Measurements from ENCODE around the gene OCA2. TPM values are rescaled to one million over a fixed set of nuclear protein-coding genes. Genes with fewer than 3 reads are reported as not detected.

Gene OCA2
- polyA plus RNA-seq, 1 donor from 2014 or later, result 0.97 TPM

DNA sequence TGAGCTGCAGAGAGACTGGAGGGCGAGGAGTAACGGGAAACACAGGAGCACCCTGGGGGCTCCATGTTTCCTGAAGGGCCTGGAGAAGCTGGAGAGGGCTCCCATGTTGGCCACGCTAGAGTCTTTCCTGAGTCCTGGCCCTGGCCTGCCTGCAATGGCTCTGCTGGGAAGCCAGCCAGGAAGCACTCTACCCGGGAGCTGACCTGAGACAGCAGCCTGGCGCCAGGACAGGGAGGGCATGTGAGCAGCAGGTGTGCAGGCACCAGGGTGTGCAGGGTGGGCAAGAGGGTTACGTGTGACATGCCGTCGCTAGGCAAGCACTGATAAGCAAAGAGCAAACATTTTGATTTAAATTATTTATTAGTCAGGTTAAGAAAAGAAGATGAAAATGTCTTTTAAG, 301.4 kb downstream of the OCA2 start:
- Histone ChIP-seq H3K27ac (ENCODE audit: low read length) (no peak overlapping the region), H2AFZ (ENCODE audit: low read depth, low read length) (no peak overlapping the region), H4K20me1 (ENCODE audit: insufficient read depth) (no peaks in the 10 kb centered on the region), H3K4me3 (ENCODE audit: low read length) (no peak overlapping the region), H3K4me2 (ENCODE audit: low read length) (no peak overlapping the region), H3K9me2 (ENCODE audit: insufficient read depth, low read length) (no peaks in the 10 kb centered on the region), H3K79me2 (replicated peaks; ENCODE audit: insufficient read depth, low read length) (no peaks in the 10 kb centered on the region), H3K36me3 (ENCODE audit: insufficient read depth, low read length) (no peaks in the 10 kb centered on the region), H3F3A (ENCODE audit: insufficient read depth, low read length, poor library complexity, severe bottlenecking) (no peaks in the 10 kb centered on the region), H3K27me3 (ENCODE audit: insufficient read depth, low read depth, low read length) (no peaks in the 10 kb centered on the region), H3K9ac (ENCODE audit: low read length) (no peak overlapping the region), H3K9me3 (ENCODE audit: low read length) (peaks cover 3% of the 10 kb centered on the region)
- TF ChIP-seq POLR2AphosphoS5 (IDR thresholded peaks at IDR 0.05) (no peak), SMC3 (conservative IDR thresholded peaks at IDR 0.05; ENCODE audit: poor library complexity) (no peak), EP300 (conservative IDR thresholded peaks at IDR 0.05; ENCODE audit: poor library complexity, severe bottlenecking) (no peak), EZH2 (IDR thresholded peaks at IDR 0.05; ENCODE audit: borderline replicate concordance, insufficient read depth, low read length, poor library complexity, severe bottlenecking) (no peak), RAD21 (conservative IDR thresholded peaks at IDR 0.05) (no peak), TAF1 (IDR thresholded peaks at IDR 0.05; ENCODE audit: low read depth) (no peak)

DNA sequence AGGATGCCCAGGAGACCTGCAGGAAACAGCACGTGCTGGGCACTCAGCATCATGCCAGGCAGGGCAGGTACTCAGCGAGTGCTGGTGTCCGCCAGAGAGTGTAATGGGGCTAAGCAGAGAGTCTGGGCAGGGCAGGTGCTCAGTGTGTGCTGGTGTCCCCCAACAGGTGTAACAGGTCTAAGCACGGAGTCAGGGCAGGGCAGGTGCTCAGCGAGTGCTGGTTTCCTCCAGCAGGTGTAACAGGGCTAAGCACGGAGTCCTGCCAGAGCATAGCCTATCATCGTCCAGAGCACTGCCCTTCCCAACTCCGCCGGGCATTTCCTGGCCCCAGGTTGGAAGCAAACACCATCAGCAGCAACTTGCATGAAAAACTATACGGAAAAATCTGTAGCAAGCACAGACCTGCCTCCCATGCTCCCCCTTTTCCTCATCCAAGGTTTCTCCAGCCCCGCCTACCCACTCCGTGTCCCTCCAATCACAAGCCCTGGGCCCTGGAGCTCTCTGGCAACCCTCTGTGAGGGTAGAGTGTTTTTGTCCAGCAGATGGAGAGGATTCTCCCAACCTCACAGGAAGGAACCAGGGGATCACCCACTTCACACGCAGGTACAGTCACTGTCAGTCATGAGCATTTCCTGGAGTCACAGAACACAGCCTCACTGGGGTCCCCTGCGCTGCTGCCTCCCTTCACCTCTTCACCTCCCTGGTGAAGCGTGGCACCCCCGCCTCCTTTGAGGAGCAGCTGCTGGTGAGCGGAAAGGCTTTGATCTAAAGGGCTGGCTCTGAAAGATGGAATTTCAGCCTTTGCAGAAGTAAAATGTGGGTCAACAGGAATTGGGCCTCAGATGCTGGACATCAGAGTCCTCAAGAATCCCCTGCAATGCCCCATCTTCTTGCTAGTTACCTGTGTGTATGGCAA, 302.5 kb downstream of the OCA2 start:
- no peaks in the 10 kb centered on the region for H3K9me3 ChIP-seq (ENCODE audit: low read length)
- no peak overlapping the region for H3K4me3 ChIP-seq (ENCODE audit: low read length)
- no peaks in the 10 kb centered on the region for H3K36me3 ChIP-seq (ENCODE audit: insufficient read depth, low read length)
- no peaks in the 10 kb centered on the region for H3K9me2 ChIP-seq (ENCODE audit: insufficient read depth, low read length)
- H2AFZ ChIP-seq (ENCODE audit: low read depth, low read length), result no peak overlapping the region
- H3K27ac ChIP-seq (ENCODE audit: low read length), result no peak overlapping the region
- H3K79me2 ChIP-seq (replicated peaks; ENCODE audit: insufficient read depth, low read length), result no peaks in the 10 kb centered on the region
- no peak overlapping the region for H3K9ac ChIP-seq (ENCODE audit: low read length)
- no peaks in the 10 kb centered on the region for H3F3A ChIP-seq (ENCODE audit: insufficient read depth, low read length, poor library complexity, severe bottlenecking)
- no peaks in the 10 kb centered on the region for H4K20me1 ChIP-seq (ENCODE audit: insufficient read depth)
- H3K27me3 ChIP-seq (ENCODE audit: insufficient read depth, low read depth, low read length), result no peaks in the 10 kb centered on the region
- TF ChIP-seq EP300 (conservative IDR thresholded peaks at IDR 0.05; ENCODE audit: poor library complexity, severe bottlenecking), result no peak
- no peak for TF ChIP-seq RAD21 (conservative IDR thresholded peaks at IDR 0.05)
- TF ChIP-seq SMC3 (conservative IDR thresholded peaks at IDR 0.05; ENCODE audit: poor library complexity), result no peak
- TF ChIP-seq, protein P1, sequence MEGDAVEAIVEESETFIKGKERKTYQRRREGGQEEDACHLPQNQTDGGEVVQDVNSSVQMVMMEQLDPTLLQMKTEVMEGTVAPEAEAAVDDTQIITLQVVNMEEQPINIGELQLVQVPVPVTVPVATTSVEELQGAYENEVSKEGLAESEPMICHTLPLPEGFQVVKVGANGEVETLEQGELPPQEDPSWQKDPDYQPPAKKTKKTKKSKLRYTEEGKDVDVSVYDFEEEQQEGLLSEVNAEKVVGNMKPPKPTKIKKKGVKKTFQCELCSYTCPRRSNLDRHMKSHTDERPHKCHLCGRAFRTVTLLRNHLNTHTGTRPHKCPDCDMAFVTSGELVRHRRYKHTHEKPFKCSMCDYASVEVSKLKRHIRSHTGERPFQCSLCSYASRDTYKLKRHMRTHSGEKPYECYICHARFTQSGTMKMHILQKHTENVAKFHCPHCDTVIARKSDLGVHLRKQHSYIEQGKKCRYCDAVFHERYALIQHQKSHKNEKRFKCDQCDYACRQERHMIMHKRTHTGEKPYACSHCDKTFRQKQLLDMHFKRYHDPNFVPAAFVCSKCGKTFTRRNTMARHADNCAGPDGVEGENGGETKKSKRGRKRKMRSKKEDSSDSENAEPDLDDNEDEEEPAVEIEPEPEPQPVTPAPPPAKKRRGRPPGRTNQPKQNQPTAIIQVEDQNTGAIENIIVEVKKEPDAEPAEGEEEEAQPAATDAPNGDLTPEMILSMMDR (IDR thresholded peaks at IDR 0.05; ENCODE audit: poor library complexity, severe bottlenecking), result no peak
- TF ChIP-seq EZH2 (IDR thresholded peaks at IDR 0.05; ENCODE audit: borderline replicate concordance, insufficient read depth, low read length, poor library complexity, severe bottlenecking), result no peak
- TF ChIP-seq POLR2AphosphoS5 (IDR thresholded peaks at IDR 0.05), result no peak
- TF ChIP-seq TAF1 (IDR thresholded peaks at IDR 0.05; ENCODE audit: low read depth), result no peak
- no peak for TF ChIP-seq MXI1 (conservative IDR thresholded peaks at IDR 0.05; ENCODE audit: poor library complexity, severe bottlenecking)
- TF ChIP-seq, protein P2, sequence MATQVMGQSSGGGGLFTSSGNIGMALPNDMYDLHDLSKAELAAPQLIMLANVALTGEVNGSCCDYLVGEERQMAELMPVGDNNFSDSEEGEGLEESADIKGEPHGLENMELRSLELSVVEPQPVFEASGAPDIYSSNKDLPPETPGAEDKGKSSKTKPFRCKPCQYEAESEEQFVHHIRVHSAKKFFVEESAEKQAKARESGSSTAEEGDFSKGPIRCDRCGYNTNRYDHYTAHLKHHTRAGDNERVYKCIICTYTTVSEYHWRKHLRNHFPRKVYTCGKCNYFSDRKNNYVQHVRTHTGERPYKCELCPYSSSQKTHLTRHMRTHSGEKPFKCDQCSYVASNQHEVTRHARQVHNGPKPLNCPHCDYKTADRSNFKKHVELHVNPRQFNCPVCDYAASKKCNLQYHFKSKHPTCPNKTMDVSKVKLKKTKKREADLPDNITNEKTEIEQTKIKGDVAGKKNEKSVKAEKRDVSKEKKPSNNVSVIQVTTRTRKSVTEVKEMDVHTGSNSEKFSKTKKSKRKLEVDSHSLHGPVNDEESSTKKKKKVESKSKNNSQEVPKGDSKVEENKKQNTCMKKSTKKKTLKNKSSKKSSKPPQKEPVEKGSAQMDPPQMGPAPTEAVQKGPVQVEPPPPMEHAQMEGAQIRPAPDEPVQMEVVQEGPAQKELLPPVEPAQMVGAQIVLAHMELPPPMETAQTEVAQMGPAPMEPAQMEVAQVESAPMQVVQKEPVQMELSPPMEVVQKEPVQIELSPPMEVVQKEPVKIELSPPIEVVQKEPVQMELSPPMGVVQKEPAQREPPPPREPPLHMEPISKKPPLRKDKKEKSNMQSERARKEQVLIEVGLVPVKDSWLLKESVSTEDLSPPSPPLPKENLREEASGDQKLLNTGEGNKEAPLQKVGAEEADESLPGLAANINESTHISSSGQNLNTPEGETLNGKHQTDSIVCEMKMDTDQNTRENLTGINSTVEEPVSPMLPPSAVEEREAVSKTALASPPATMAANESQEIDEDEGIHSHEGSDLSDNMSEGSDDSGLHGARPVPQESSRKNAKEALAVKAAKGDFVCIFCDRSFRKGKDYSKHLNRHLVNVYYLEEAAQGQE (IDR thresholded peaks at IDR 0.05; ENCODE audit: borderline replicate concordance), result no peak
- no peak overlapping the region for H3K4me2 ChIP-seq (ENCODE audit: low read length)

Measured in neural cell (in vitro differentiated cells).